HG02973 (cell line): ENCODE results near the gene CDC42BPG.
A peak's percentile ranks its signal among the peaks of the same experiment; 100 is the strongest.

Experiments
- ATAC-seq: cut with Tn5 transposase; IDR thresholded peaks from one replicate; pipeline ENCODE4 v1.9.1; 2021; ENCODE audit warnings: moderate library complexity; ENCODE audit not compliant: unreplicated experiment

Gene CDC42BPG

GRCh38 chr11:64867748-64868462 lies 23.5 kb upstream of the CDC42BPG start:
- no peak for ATAC-seq

DNA sequence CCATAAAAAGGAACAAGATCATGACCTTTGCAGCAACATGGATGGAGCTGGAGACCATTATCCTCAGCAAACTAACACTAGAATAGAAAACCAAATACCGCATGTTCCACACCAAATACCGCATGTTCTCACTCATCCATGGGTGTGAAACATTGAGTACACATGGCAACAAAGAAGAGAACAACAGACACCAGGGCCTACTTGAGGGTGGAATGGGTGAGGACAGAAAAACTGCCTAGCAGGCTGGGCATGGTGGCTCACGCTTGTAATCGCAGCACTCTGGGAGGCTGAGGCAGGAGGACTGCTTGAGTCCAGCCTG lies 21.7 kb upstream of the CDC42BPG start:
- ATAC-seq = peak; percentile 4

- peak; percentile 33 for ATAC-seq
Observed at GRCh38 chr11:64865286-64866172, 21.1 kb upstream of the CDC42BPG start.

DNA sequence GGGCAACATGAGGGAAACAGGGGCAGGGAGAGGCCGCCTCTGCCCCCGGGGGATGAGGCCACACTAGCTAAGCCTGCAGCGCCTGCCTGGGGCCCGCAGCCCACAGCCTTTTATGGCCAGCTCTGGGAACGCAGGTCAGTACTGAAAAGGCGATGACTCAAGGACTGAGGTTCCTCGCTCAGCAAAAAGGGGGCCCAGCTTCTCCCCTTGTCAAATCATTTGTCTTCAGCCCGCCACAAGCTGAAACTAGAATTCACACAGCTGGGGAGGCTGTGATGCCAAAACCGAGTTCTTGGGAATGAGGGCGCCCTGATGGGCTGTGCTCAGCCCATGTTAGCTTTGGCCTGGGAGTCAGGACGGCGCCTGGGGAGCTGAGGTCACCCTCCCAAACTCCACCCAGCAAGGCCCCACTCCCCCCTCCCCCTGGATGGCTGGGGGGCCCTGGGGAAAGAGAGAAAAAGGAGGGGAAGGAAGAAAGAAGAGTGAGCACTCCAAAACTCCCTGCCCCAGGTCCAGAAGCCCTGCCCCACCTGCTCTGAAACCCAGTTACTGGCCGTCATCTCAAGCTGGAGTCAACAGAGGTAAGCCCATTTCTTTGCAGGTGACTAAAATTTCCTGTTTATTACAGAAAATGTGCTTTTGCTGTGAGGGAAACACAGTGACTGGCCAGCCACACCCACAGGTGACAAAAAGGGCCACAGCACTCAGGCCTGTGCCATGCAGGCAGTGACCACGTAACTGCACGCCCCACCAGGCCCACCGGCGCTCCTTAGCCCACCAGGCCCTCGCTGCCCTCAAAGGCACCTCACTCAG lies 20.2 kb upstream of the CDC42BPG start:
- ATAC-seq = peak; percentile 19

GRCh38 chr11:64864135-64864472 lies 19.7 kb upstream of the CDC42BPG start:
- ATAC-seq = no peak

DNA sequence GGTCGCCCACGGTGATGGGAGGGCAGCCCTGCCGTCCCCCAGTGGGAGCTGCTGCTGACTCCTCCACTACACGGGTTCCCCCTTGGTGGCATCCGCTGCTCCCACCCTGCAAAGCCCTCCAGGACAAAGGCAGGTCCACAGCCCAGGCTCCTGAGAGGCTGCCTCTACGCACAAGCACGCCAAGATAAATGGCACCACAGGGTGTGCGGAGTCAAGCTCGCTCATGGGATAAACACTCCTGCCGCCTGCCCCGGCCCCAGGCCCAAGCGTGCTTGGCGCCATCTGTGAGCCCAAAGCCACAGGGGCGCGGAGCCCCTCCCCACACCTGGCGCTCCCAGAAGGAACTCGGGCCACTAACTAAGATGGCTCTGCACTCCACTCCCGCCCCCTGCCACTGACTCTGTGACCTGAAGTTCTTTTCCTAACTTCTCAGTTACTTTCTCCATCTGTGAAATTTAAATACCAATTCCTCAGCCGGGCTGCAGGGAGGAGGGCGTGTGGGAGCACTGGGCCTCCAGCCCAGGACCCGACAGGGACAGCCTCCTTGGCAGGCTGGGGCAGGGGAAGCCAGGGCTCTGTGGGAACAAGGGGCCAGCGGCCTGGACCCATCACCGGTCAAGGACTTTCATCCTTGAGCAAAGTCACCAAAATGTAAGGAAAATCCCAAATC lies 19.1 kb upstream of the CDC42BPG start:
- ATAC-seq = no peak

GRCh38 chr11:64862987-64863390 lies 18.5 kb upstream of the CDC42BPG start:
- no peak for ATAC-seq

GRCh38 chr11:64861227-64861975 lies 16.9 kb upstream of the CDC42BPG start:
- no peak for ATAC-seq

DNA sequence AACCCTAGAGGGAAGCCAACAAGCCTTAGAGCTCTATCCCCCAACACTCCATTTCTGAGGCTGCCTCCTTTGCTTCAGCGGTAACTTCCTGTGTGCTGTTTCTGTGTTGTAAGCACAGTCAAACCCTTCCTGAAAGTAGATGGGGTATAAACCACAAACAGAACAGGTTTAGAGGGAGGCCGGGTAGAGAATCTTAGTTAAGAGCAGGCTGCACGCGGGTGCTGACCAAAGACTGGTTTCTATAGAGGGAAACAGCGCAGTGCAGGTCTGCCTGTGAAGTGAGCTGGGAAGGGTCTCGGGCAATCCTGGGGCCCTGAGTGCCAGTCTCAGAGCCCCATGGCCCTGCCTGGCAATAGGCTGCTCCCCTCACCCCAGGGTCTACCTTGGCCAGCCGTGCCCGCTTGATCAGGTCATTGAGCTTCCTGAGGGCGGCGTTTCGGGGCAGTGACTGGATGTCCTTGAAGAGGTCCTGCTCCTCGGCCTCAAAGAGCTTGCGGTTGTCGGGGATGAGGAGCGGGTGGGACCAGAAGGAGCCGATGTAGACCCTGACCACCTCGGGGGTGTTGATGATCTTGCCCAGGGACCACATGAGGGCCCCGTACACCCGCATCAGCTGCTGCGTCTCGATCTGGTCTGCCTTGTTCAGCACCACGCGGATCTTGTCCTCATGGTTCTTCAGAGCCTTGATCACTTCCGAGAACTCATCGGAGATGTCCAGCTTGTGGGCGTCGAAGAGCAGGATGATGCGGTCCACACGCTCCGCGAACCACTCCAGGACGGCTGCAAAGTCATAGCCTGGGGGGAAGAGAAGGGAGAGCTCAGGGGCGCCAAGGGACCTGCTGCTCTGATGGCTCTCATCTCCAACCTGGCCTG lies 15.3 kb upstream of the CDC42BPG start:
- ATAC-seq = peak; percentile 70

- no peak for ATAC-seq
Observed at GRCh38 chr11:64858467-64859263, 14.2 kb upstream of the CDC42BPG start.

DNA sequence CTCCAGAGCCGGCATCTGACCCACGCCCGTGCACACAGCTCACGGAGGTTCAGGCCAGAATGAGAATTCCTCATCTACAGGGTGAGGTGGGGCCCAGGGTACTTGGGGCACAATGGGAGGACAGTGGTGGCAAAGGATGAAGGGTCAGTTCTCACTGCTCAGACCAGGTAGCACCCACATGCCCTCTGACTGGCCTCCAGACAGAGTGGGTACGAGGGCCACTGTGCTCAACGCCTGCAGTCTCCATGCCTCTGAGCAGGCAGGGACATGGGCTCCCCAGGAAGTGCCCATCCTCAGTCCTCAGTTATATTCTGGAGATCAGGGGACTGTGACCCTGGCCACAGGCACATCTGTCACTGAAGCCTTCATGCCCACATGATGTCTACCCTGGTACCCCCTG lies 13.0 kb upstream of the CDC42BPG start:
- ATAC-seq = no peak

- no peak for ATAC-seq
Observed at GRCh38 chr11:64856382-64857227, 12.2 kb upstream of the CDC42BPG start.

- ATAC-seq = no peak
Observed at GRCh38 chr11:64855596-64856304, 11.3 kb upstream of the CDC42BPG start.

DNA sequence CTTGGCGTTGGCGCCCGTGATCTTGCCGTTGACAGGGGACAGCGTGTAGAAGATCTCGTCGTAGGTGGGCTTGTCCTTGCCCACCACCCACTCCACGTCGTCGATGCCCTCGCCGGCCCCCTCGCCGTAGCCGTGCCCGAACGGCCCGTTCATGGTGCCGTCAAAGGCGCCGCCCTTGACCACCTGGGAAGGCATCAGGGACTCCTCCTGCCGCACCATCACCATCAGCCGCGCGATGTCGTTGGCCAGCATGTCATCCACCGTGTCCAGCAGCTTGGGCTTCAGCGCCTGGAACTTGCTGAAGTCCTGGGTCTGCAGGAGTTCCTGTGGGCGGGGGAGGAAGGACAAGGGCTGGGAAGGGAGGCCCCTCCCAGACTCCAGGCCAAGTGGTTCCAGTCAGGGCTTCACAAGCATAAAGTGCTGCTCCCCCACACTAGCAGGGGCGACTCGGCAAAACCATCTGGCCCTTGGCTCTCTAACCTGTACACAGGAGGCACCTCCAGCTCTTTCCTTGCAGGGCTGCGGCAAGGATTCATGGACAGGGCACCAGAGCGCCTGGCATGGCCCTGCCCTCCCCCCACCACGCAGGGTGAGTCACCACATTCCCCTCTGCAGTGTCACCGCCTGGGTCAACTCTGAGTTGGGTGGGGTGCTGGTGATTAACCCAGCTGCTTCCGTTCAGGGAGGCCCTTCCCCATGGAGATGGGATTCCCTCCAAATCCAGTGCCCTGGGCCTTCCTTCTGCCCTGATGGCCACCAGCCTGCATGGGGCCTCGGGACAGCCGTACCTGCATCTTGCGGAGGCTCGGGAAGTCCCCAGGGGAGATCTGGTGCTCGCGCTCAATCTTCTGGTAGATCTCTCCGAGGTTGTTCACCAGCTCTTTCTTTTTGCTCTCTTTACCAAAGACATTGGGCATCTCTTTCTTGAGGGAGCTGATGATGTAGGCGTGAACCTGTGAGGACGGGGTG lies 10.4 kb upstream of the CDC42BPG start:
- no peak for ATAC-seq

GRCh38 chr11:64854157-64854533 lies 9.7 kb upstream of the CDC42BPG start:
- no peak for ATAC-seq

DNA sequence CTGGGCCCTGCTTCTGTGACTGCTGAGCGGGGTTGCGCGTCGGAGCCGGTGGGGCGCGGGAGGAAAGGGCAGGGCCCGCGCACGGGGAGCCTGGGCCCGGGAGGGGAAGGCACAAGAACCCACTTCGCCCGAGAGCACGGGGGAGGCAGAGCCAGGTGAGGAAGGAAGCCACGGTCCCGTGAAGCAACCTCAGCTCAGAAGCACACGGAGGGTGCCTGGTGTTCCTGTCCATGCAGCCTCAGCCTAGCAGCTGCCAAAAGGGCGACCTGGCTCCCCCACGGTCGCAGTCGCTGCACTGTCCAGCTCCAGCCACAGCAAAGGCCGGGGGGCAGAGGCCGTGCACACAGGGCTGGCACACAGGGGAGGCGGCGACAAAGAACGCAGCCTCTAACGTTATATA lies 9.3 kb upstream of the CDC42BPG start:
- no peak for ATAC-seq
